K562 (cell line): Measurements from ENCODE around the gene NADK. TPM values are rescaled to one million over a fixed set of nuclear protein-coding genes. Genes with fewer than 3 reads are reported as not detected.

Source experiments
- COPS2 ChIP-seq: fragments of 450-650 bp; conservative IDR thresholded peaks from 2 replicates; pipeline ENCODE4 v1.6.1; 2016; ENCODE audit warnings: mild to moderate bottlenecking, moderate library complexity
- CTCFL ChIP-seq: IDR thresholded peaks from 2 replicates; pipeline ENCODE4 v1.6.1; 2011; ENCODE audit warnings: borderline replicate concordance, low read depth, mild to moderate bottlenecking, moderate library complexity, low read length; ENCODE audit not compliant: insufficient read depth, poor library complexity, severe bottlenecking
- E2F3 ChIP-seq: fragments of 250-450 bp; sonication (Bioruptor Pico); IDR thresholded peaks from 2 replicates; pipeline ENCODE4 v1.4.0; 2020; ENCODE audit warnings: mild to moderate bottlenecking
- GTF2B ChIP-seq: IDR thresholded peaks from 2 replicates; pipeline ENCODE4 v1.6.1; 2011; ENCODE audit not compliant: insufficient read length; ENCODE audit errors: extremely low read depth
- HSF4 ChIP-seq: fragments of 250-450 bp; sonication (Bioruptor Pico); IDR thresholded peaks from 2 replicates; pipeline ENCODE4 v2.1.2; 2022; ENCODE audit warnings: mild to moderate bottlenecking, moderate library complexity, borderline replicate concordance
- MAFF ChIP-seq: IDR thresholded peaks from 2 replicates; pipeline ENCODE4 v1.6.1; 2012; ENCODE audit warnings: low read length, improper control_type of control experiment
- MLLT1 ChIP-seq, 2 experiments: fragments of 450-650 bp; IDR thresholded peaks; 2 replicates each; pipeline ENCODE4 v1.6.1; 2016
- NFE2 ChIP-seq: IDR thresholded peaks from 2 replicates; pipeline ENCODE4 v1.6.1; 2014; ENCODE audit warnings: antibody characterized with exemption, low read depth
- NFXL1 ChIP-seq: fragments of 450-650 bp; formaldehyde crosslinking; IDR thresholded peaks from 2 replicates; pipeline ENCODE4 v1.4.0; 2021; ENCODE audit warnings: mild to moderate bottlenecking
- NONO ChIP-seq, 2 experiments: fragments of 200-400 bp in 1 of 2; fragments of 450-650 bp in 1 of 2; formaldehyde crosslinking in 1 of 2; IDR thresholded peaks; 2 replicates each; pipeline ENCODE4 v1.6.1; 2017; ENCODE audit warnings: low read depth in 2 of 2, mild to moderate bottlenecking in 2 of 2, moderate library complexity in 2 of 2, low read length in 1 of 2
- PKNOX1 ChIP-seq: fragments of 450-650 bp; IDR thresholded peaks from 2 replicates; pipeline ENCODE4 v1.6.1; 2016
- POLR2H ChIP-seq: IDR thresholded peaks from 2 replicates; pipeline ENCODE4 v1.6.1; 2016; ENCODE audit warnings: missing genetic modification characterization, low read depth, mild to moderate bottlenecking, control low read depth, missing compliant biosample characterization, moderate library complexity
- RAD21 ChIP-seq, 2 experiments: fragments of 250-450 bp in 1 of 2; fragments of 450-650 bp in 1 of 2; sonication (Bioruptor Pico) in 1 of 2; formaldehyde crosslinking in 1 of 2; IDR thresholded peaks in 1 of 2; conservative IDR thresholded peaks in 1 of 2; 2 replicates each; pipeline versions ENCODE4 v1.4.0 to v1.8.0; 2020 to 2022; ENCODE audit warnings: mild to moderate bottlenecking in 2 of 2, moderate library complexity in 1 of 2
- RREB1 ChIP-seq: fragments of 250-450 bp; sonication (Bioruptor Pico); IDR thresholded peaks from 2 replicates; pipeline ENCODE4 v1.4.0; 2020
- ZNF140 ChIP-seq: fragments of 250-450 bp; sonication (Bioruptor Pico); IDR thresholded peaks from 2 replicates; pipeline ENCODE4 v1.8.0; 2021; ENCODE audit warnings: moderate library complexity, mild to moderate bottlenecking, inconsistent platforms
- ZNF239 ChIP-seq: fragments of 250-450 bp; sonication (Bioruptor Pico); IDR thresholded peaks from 2 replicates; pipeline ENCODE4 v1.4.0; 2020; ENCODE audit warnings: mild to moderate bottlenecking
- polyA plus RNA-seq, 8 experiments: library from polyadenylated mRNA; depleted of rRNA in 4 of 8; stranded (reverse) in 5 of 8; unstranded in 3 of 8; fragments of >200 nt; fragmentation: Nextera tagmentation in 2 of 8; fragmentation: Illumina TruSeq in 1 of 8; extraction: Ambion mirVana in 2 of 8; extraction: Trizol in 1 of 8; gene quantifications; 2 replicates each; pipeline versions ENCODE4 v1.2.1 to v1.2.3, GENCODE V29; 2011 to 2014; ENCODE audit warnings: inconsistent platforms in 1 of 8, missing spikeins in 1 of 8
- total RNA-seq, 7 experiments: library from RNA; depleted of rRNA in 6 of 7; stranded (reverse); fragments of >200 nt in 6 of 7; fragmentation: Illumina TruSeq in 2 of 7; extraction: Trizol in 2 of 7; gene quantifications; 2 replicates each; pipeline versions ENCODE4 v1.2.1 to v1.2.3, GENCODE V29; 2011 to 2021; ENCODE audit warnings: low replicate concordance in 1 of 7

Gene NADK
- total and polyA plus RNA-seq, 9 of the 15 experiments (the other 6 are each of a cell fraction or from before 2014, with no cell fraction given), result 1.5 to 135 (median 75.1) TPM

- peak; percentile 11; the same call in 1 of the 2 replicates for TF ChIP-seq RREB1 (CRISPR knock-in tag)
- TF ChIP-seq CTCFL, result no peak
- TF ChIP-seq MAFF, result no peak
- TF ChIP-seq ZNF140 (CRISPR knock-in tag), result no peak
- no peak for TF ChIP-seq NFXL1 (CRISPR knock-in tag)
- TF ChIP-seq NONO (IDR thresholded peaks at IDR 0.05; ENCODE audit: low read depth in 2 of 2, low read length in 1 of 2), result no peak
- TF ChIP-seq ZNF239 (CRISPR knock-in tag), result no peak
- TF ChIP-seq E2F3 (CRISPR knock-in tag), result peak; percentile 86
- TF ChIP-seq MLLT1 (IDR thresholded peaks at IDR 0.05), result no peak
- no peak for TF ChIP-seq POLR2H (tag)
- no peak for TF ChIP-seq COPS2
- no peak for TF ChIP-seq GTF2B
- peak; percentile 22; the same call in 1 of the 2 replicates for TF ChIP-seq PKNOX1
- TF ChIP-seq NFE2, result no peak
- TF ChIP-seq HSF4, result no peak
- TF ChIP-seq RAD21 (CRISPR knock-in tag; conservative IDR thresholded peaks at IDR 0.05 in 1 of 2, IDR thresholded peaks at IDR 0.05 in 1 of 2), result peak in 1 of 2 experiments; percentile 30; a peak in 2 of 4 replicates
Observed at GRCh38 chr1:1778663-1779319, 521 bp upstream of the NADK start (continued).
